ENCODE results near the gene FHL1.

Gene FHL1

GRCh38 chrX:136246201-136246600 is 98.9 kb downstream of the FHL1 start:
- ChIA-PET POLR2A (no interaction called here), CTCF (no interaction called here)
- no peak for DNase-seq (ENCODE audit: extremely low spot score)
- no peak for TF ChIP-seq CTCF (IDR thresholded peaks at IDR 0.05; ENCODE audit: control extremely low read depth, extremely low read depth, low read depth, missing control alignments)

- no peak for TF ChIP-seq CTCF (IDR thresholded peaks at IDR 0.05; ENCODE audit: control extremely low read depth, extremely low read depth, low read depth, missing control alignments)
- CTCF ChIA-PET = no interaction called here
- peak; percentile 30 for DNase-seq (ENCODE audit: extremely low spot score)
- POLR2A ChIA-PET = no interaction called here
These were observed 103.1 kb downstream of the FHL1 start for GRCh38 chrX:136250191-136251040.

- peak; percentile 87 for DNase-seq (ENCODE audit: extremely low spot score)
- CTCF ChIA-PET = no interaction called here
- POLR2A ChIA-PET = no interaction called here
- no peak for TF ChIP-seq CTCF (IDR thresholded peaks at IDR 0.05; ENCODE audit: control extremely low read depth, extremely low read depth, low read depth, missing control alignments)
These were observed 104.0 kb downstream of the FHL1 start, which contains the start of gene MAP7D3 for GRCh38 chrX:136251041-136251991. Gene MAP7D3 (minus strand): TSS chrX:136251400. CDS start chrX:136251358, 42 bp downstream.

GRCh38 chrX:136255541-136255940 is 108.2 kb downstream of the FHL1 start:
- ChIA-PET CTCF (interaction anchor here (0.9 to 1.8 kb wide), 2 partner anchors 13 to 227 kb away, joined by 3 to 8 read pairs; no protein-coding TSS in a partner anchor), POLR2A (no interaction called here)
- DNase-seq (ENCODE audit: extremely low spot score) = no peak
- no peak for TF ChIP-seq CTCF (IDR thresholded peaks at IDR 0.05; ENCODE audit: control extremely low read depth, extremely low read depth, low read depth, missing control alignments)

GRCh38 chrX:136256026-136256425 is 108.7 kb downstream of the FHL1 start:
- CTCF ChIA-PET = interaction anchor here (0.9 to 1.8 kb wide), 2 partner anchors 12 to 228 kb away, joined by 3 to 8 read pairs; no protein-coding TSS in a partner anchor
- no peak for TF ChIP-seq CTCF (IDR thresholded peaks at IDR 0.05; ENCODE audit: control extremely low read depth, extremely low read depth, low read depth, missing control alignments)
- no peak for DNase-seq (ENCODE audit: extremely low spot score)
- POLR2A ChIA-PET = no interaction called here

GRCh38 chrX:136258951-136259350 is 111.6 kb downstream of the FHL1 start:
- POLR2A ChIA-PET = no interaction called here
- DNase-seq (ENCODE audit: extremely low spot score) = no peak
- TF ChIP-seq CTCF (IDR thresholded peaks at IDR 0.05; ENCODE audit: control extremely low read depth, extremely low read depth, low read depth, missing control alignments) = no peak
- CTCF ChIA-PET = interaction anchor here (2.1 kb wide), 1 partner anchor 9 kb away, joined by 5 read pairs; no protein-coding TSS in a partner anchor

Data from GM10248 (cell line).